ENCODE measurements around the gene SAMD11.

Gene SAMD11

GRCh38 chr1:904310-904950, 19.3 kb upstream of the SAMD11 start:
- DNase-seq (ENCODE audit: low read depth in 2 of 2), result peak; percentile 66 to 73

GRCh38 chr1:905071-905749, 18.5 kb upstream of the SAMD11 start:
- no peak for DNase-seq (ENCODE audit: low read depth in 2 of 2)

- DNase-seq (ENCODE audit: low read depth in 2 of 2), result no peak
Observed at GRCh38 chr1:905811-906599, 17.7 kb upstream of the SAMD11 start.

- DNase-seq (ENCODE audit: low read depth in 2 of 2), result no peak
Observed at GRCh38 chr1:906600-907420, 16.9 kb upstream of the SAMD11 start.

GRCh38 chr1:907611-908451, 15.9 kb upstream of the SAMD11 start:
- no peak for DNase-seq (ENCODE audit: low read depth in 2 of 2)

GRCh38 chr1:908661-909060, 15.1 kb upstream of the SAMD11 start:
- DNase-seq (ENCODE audit: low read depth in 2 of 2), result no peak

- no peak for DNase-seq (ENCODE audit: low read depth in 2 of 2)
Observed at GRCh38 chr1:909861-910310, 13.8 kb upstream of the SAMD11 start.

GRCh38 chr1:910311-910880, 13.3 kb upstream of the SAMD11 start:
- DNase-seq (ENCODE audit: low read depth in 2 of 2), result no peak

- DNase-seq (ENCODE audit: low read depth in 2 of 2), result no peak
Observed at GRCh38 chr1:910881-911721, 12.6 kb upstream of the SAMD11 start.

GRCh38 chr1:911875-912739, 11.6 kb upstream of the SAMD11 start:
- DNase-seq (ENCODE audit: low read depth in 2 of 2), result no peak

- DNase-seq (ENCODE audit: low read depth in 2 of 2), result no peak
Observed at GRCh38 chr1:912740-913301, 10.9 kb upstream of the SAMD11 start.

GRCh38 chr1:913491-914130, 10.1 kb upstream of the SAMD11 start:
- no peak for DNase-seq (ENCODE audit: low read depth in 2 of 2)

GRCh38 chr1:914131-914890, 9.4 kb upstream of the SAMD11 start:
- DNase-seq (ENCODE audit: low read depth in 2 of 2), result no peak

GRCh38 chr1:914891-915280, 8.8 kb upstream of the SAMD11 start:
- DNase-seq (ENCODE audit: low read depth in 2 of 2), result no peak

GRCh38 chr1:915295-916172, 8.2 kb upstream of the SAMD11 start:
- DNase-seq (ENCODE audit: low read depth in 2 of 2), result no peak

Measured in stimulated activated CD8-positive, alpha-beta memory T cell treated with anti-CD3 and anti-CD28 coated beads, Interleukin-15, amount 100 ng/mL, for 48 hours (primary cell).